Measurements from ENCODE around the gene LSM6.

Gene LSM6

DNA sequence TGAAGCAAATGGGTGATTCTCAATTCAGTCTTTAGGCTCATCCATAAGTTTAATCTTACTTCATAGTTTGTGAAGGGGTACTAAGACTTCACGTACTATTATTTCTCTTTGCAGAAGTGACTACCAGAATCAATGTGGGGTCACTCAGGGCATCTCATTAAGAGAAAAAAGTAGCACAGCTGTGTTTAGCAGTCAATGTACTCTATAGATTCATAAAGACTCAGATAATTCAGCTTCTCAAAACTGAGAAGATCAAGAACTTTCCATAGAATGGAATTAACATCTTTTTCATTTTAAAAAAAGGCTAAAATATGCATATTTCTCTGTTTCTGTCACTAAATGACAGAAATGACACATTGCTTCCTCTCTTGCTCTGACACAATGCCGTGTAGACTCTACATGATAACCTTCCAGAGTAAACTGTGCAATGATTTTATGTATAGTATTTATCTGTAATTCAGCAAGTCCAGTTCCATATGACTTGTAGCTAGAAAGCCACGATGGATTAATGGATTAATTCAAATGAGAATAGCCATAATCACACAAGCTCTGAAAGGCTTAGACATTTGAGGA lies 20.3 kb upstream of the LSM6 start:
- TF ChIP-seq EZH2 (optimal IDR thresholded peaks at IDR 0.05; ENCODE audit: low read depth, low read length) (no peak), EZH2phosphoT487 (IDR thresholded peaks at IDR 0.05; ENCODE audit: low read length) (no peak)
- TF ChIP-seq, protein P1, sequence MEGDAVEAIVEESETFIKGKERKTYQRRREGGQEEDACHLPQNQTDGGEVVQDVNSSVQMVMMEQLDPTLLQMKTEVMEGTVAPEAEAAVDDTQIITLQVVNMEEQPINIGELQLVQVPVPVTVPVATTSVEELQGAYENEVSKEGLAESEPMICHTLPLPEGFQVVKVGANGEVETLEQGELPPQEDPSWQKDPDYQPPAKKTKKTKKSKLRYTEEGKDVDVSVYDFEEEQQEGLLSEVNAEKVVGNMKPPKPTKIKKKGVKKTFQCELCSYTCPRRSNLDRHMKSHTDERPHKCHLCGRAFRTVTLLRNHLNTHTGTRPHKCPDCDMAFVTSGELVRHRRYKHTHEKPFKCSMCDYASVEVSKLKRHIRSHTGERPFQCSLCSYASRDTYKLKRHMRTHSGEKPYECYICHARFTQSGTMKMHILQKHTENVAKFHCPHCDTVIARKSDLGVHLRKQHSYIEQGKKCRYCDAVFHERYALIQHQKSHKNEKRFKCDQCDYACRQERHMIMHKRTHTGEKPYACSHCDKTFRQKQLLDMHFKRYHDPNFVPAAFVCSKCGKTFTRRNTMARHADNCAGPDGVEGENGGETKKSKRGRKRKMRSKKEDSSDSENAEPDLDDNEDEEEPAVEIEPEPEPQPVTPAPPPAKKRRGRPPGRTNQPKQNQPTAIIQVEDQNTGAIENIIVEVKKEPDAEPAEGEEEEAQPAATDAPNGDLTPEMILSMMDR (IDR thresholded peaks at IDR 0.05; ENCODE audit: low read length) = no peak

DNA sequence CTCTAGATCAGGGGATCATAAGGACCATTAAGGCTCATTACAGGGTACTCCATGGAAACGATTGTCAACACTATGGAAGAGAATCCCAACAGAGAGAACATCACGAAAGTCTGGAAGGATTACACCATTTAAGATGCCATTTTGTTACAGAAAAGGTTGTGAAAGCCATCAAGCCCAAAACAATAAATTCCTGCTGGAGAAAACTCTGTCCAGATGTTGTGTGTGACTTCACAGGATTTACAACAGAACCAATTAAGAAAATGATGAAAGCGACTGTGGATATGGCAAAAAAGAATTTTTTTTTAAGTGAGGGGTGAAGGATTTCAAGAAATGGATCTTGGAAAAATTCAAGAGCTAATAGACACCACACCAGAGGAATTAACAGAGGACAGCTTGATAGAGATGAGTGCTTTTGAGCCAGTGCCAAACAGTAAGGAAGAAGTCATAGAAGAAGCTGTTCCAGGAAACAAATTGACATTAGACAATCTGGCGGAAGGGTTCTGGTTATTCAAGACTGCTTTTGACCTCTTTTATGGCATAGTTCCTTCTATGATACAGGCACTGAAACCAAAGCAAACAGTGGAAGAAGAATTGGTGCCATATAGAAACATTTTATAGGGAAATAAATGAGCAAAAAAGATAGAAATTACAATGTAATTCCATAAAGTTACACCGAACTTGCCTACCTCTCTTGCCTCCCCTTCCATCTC lies 17.3 kb upstream of the LSM6 start:
- Histone ChIP-seq H3K4me1 (ENCODE audit: low read length) (no peaks in the 10 kb centered on the region), H3K27me3 (replicated peaks; ENCODE audit: insufficient read depth, low read length) (no peaks in the 10 kb centered on the region), H3K79me2 (ENCODE audit: low read length) (no peaks in the 10 kb centered on the region), H4K20me1 (ENCODE audit: insufficient read depth, low read length) (no peaks in the 10 kb centered on the region), H3K4me3 (ENCODE audit: low read length) (no peak overlapping the region), H3K27ac (ENCODE audit: low read length) (no peak overlapping the region), H3K9me2 (replicated peaks; ENCODE audit: insufficient read depth, low read length) (no peaks in the 10 kb centered on the region), H3K36me3 (replicated peaks; ENCODE audit: insufficient read depth, low read length) (no peaks in the 10 kb centered on the region), H3F3A (ENCODE audit: insufficient read depth, low read length) (no peaks in the 10 kb centered on the region), H3K4me2 (ENCODE audit: low read depth, low read length) (no peak overlapping the region), H2AFZ (ENCODE audit: low read length) (no peak overlapping the region), H3K9ac (ENCODE audit: low read length) (no peak overlapping the region), H3K9me3 (replicated peaks; ENCODE audit: insufficient read depth, low read length) (no peaks in the 10 kb centered on the region)
- no peak for DNase-seq
- TF ChIP-seq EZH2 (optimal IDR thresholded peaks at IDR 0.05; ENCODE audit: low read depth, low read length) (no peak), EZH2phosphoT487 (IDR thresholded peaks at IDR 0.05; ENCODE audit: low read length) (no peak)
- TF ChIP-seq, protein P1 (IDR thresholded peaks at IDR 0.05; ENCODE audit: low read length) = no peak

More for the DNA sequence above, 20.3 kb upstream of the LSM6 start:
- H3K9me3 ChIP-seq (replicated peaks; ENCODE audit: insufficient read depth, low read length) = no peaks in the 10 kb centered on the region
- no peaks in the 10 kb centered on the region for H3K27me3 ChIP-seq (replicated peaks; ENCODE audit: insufficient read depth, low read length)
- no peaks in the 10 kb centered on the region for H3K4me1 ChIP-seq (ENCODE audit: low read length)
- H3K9ac ChIP-seq (ENCODE audit: low read length) = no peak overlapping the region
- no peaks in the 10 kb centered on the region for H3K36me3 ChIP-seq (replicated peaks; ENCODE audit: insufficient read depth, low read length)
- H4K20me1 ChIP-seq (ENCODE audit: insufficient read depth, low read length) = no peaks in the 10 kb centered on the region
- H3F3A ChIP-seq (ENCODE audit: insufficient read depth, low read length) = no peaks in the 10 kb centered on the region
- DNase-seq = no peak
- H3K79me2 ChIP-seq (ENCODE audit: low read length) = no peaks in the 10 kb centered on the region
- H3K27ac ChIP-seq (ENCODE audit: low read length) = no peak overlapping the region
- no peak overlapping the region for H3K4me3 ChIP-seq (ENCODE audit: low read length)
- H2AFZ ChIP-seq (ENCODE audit: low read length) = no peak overlapping the region
- H3K4me2 ChIP-seq (ENCODE audit: low read depth, low read length) = no peak overlapping the region
- H3K9me2 ChIP-seq (replicated peaks; ENCODE audit: insufficient read depth, low read length) = no peaks in the 10 kb centered on the region

GRCh38 chr4:146159384-146160058 lies 16.0 kb upstream of the LSM6 start:
- H4K20me1 ChIP-seq (ENCODE audit: insufficient read depth, low read length) = no peaks in the 10 kb centered on the region
- no peak overlapping the region for H3K4me2 ChIP-seq (ENCODE audit: low read depth, low read length)
- no peaks in the 10 kb centered on the region for H3K9me2 ChIP-seq (replicated peaks; ENCODE audit: insufficient read depth, low read length)
- H3K27ac ChIP-seq (ENCODE audit: low read length) = no peak overlapping the region
- no peak overlapping the region for H3K9ac ChIP-seq (ENCODE audit: low read length)
- H3F3A ChIP-seq (ENCODE audit: insufficient read depth, low read length) = no peaks in the 10 kb centered on the region
- H3K79me2 ChIP-seq (ENCODE audit: low read length) = no peaks in the 10 kb centered on the region
- no peaks in the 10 kb centered on the region for H3K36me3 ChIP-seq (replicated peaks; ENCODE audit: insufficient read depth, low read length)
- H2AFZ ChIP-seq (ENCODE audit: low read length) = 0 out of 2 replicates have a peak overlapping the region, but pooled peaks have one; percentile 7
- H3K27me3 ChIP-seq (replicated peaks; ENCODE audit: insufficient read depth, low read length) = no peaks in the 10 kb centered on the region
- no peaks in the 10 kb centered on the region for H3K9me3 ChIP-seq (replicated peaks; ENCODE audit: insufficient read depth, low read length)
- no peak for DNase-seq
- no peak overlapping the region for H3K4me3 ChIP-seq (ENCODE audit: low read length)
- TF ChIP-seq EZH2 (optimal IDR thresholded peaks at IDR 0.05; ENCODE audit: low read depth, low read length) = no peak
- no peak for TF ChIP-seq EZH2phosphoT487 (IDR thresholded peaks at IDR 0.05; ENCODE audit: low read length)
- TF ChIP-seq, protein P1 (IDR thresholded peaks at IDR 0.05; ENCODE audit: low read length) = no peak
- no peaks in the 10 kb centered on the region for H3K4me1 ChIP-seq (ENCODE audit: low read length)
